LHCN-M2 (cell line): ENCODE measurements around the gene DPP9. TPM values are rescaled to one million over a fixed set of nuclear protein-coding genes. Genes with fewer than 3 reads are reported as not detected.

ENCODE experiments used
- DNase-seq: peaks from one replicate; pipeline ENCODE4 v3.0.0-alpha.2; 2012; ENCODE audit warnings: low read depth
- total RNA-seq: library from RNA; depleted of rRNA; stranded (reverse); fragments of >200 nt; gene quantifications from 2 replicates; pipeline ENCODE4 v1.2.3, GENCODE V29; 2014

The DPP9 gene
- total RNA-seq, 1 experiment from 2014 or later: 109 TPM

DNA sequence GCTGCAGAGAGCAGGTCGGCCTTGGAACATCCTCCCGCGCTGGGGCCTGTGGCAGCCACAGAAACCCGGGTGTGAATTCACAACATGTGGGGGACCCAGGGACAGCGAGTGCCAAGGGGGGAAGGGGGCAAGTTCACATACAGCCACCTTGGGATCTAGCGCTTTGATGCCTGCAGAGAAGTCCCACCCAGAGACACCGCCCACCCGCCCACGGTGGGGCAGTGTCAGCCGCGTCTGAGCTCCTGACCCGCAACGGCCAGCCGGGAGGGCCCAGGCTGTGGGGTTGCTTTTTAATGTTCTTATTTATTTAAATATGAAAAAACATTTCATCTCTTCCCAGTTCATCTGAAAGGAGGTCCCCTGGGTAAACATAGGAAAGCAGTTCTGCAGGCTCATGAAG is 66.4 kb downstream of the DPP9 start:
- no peak for DNase-seq

GRCh38 chr19:4656102-4656501 is 67.5 kb downstream of the DPP9 start:
- no peak for DNase-seq

- no peak for DNase-seq
Measured at GRCh38 chr19:4654437-4655361, 68.9 kb downstream of the DPP9 start.

GRCh38 chr19:4653793-4654436 is 69.7 kb downstream of the DPP9 start:
- no peak for DNase-seq

- DNase-seq: no peak
Measured at GRCh38 chr19:4652075-4652474, 71.6 kb downstream of the DPP9 start.

- no peak for DNase-seq
Measured at GRCh38 chr19:4650159-4650558, 73.5 kb downstream of the DPP9 start.

DNA sequence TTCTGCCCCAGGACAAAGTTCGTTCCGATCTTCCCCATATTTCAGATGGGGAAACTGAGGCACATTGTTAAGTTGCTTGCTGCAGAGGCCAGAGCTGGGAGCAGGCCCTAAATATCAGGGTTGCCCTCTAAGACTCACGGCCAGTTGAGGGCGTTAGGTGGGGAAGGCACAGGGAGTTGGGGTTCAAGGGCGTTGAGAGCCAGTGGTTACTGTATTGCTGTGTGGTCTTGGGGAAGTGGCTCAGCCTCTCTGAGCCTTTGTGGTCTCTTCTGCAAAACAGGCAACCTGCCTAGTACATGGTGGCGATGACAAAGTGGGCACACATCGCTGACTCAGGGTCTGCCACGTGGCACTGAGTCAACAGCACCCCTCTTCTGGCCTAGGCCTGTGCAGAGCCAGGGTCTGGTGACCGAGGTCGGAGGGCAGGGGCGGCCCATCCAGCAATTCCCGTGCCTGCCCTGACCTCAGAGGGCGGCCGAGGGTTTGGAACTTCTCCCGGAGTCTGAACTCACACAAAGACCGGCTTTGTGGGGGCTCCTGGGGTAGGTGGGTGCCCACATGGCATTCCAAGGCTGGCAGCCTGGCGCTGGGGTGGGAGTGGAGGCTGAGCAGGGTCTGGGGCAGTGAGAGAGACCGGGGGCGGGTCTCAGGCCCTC is 74.1 kb downstream of the DPP9 start:
- DNase-seq: no peak

DNA sequence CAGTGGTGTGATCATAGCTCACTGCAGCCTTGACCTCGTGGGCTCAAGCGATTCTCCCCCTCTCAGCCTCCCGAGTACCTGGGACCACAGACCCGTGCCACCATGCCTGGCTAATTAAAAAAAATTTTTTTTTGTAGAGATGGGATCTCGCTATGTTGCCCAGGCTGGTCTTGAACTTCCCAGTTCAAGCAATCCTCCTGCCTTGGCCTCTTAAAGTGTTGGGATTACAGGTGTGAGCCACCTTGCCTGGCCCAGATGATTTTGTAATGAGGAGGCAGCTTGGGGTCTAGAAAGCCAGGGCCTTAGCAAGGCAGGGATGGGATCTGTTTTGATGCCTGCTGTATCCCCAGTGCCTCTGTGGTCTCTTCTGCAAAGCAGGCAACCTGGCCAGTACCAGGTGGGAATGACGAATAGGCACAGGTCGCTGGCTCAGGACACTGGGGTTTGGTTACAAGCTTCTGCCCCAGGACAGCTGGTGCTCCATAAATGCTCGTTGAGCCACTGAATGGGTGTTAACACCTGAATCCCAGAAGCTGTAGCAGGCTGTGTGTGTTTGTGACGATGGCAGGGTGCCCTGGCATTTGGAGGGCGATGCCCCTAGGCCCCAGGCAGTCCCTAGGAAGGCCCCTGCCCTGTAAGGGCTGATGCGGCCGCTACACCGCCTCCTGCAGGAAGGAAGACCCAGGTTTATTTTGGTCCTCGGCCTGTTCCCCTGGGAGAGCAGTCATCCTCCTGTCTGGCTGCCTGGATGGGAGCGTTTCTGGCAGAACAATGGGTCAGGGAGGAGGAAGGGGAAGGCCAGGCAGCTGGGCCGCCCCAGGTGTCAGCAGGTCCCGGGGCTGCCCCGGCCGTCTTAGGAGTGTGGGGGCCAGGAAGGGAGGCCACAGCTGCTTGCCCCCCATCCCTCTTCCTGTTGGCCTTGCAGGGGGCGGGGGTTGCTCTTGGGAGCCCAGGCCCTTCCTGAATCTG is 75.7 kb downstream of the DPP9 start:
- DNase-seq: peak; percentile 23

DNA sequence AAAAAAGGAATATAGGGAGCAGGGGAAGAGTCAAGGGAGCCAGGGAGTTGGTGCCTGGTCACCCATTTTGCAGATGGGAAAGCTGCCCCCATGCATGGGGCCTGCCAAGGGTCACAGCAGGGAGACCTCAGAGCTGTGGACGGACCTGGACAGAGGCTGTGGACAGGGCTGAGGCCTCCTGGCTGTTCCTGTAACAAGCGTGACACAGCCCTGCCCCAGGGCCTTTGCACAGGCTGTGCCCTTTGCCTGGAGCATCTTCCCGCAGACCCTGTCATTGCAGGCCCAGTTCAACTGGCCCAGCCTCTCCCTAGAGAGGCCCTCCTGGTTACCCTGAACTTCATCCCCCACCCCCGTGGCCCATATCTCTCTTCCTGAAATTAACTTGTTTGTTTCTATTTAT is 77.9 kb downstream of the DPP9 start:
- no peak for DNase-seq

DNA sequence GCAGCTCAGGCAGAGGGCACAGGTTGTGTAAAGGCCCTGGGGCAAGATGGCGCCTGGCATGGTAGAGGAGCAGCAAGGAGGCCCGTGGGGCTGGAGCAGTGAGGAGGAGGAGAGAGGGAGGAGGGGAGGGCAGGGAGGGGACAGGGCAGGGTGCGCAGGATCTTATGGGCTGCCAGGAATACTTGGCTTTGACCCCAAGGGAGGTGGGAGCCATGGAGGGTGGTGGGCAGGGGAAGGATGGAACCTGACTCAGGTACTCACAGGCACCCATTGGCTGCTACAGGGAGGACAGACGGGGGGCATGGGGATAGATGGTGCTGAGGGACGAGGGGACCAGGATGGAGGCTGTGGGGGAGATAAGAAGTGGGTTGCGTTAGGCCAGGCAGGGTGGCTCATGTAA is 81.0 kb downstream of the DPP9 start:
- DNase-seq: no peak

DNA sequence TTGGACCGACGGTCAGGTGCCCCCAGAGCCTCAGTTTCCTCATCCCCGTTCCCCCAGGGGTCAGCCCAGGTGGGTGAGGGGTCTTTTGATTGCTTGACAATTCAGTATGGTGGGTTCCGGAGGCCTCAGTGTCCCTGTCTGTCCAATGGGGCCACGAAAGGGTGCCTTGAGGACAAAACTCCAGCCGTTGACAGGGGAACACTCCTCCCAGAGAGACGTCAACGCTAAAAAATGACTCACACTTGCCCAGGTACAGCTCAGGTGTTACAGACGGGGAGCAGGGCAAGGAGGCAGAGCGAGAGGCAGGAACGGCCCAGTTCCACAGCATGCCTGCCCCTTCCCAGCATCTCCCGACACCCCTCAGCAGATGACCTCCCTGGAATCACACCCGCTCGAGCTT is 82.5 kb downstream of the DPP9 start:
- no peak for DNase-seq

DNA sequence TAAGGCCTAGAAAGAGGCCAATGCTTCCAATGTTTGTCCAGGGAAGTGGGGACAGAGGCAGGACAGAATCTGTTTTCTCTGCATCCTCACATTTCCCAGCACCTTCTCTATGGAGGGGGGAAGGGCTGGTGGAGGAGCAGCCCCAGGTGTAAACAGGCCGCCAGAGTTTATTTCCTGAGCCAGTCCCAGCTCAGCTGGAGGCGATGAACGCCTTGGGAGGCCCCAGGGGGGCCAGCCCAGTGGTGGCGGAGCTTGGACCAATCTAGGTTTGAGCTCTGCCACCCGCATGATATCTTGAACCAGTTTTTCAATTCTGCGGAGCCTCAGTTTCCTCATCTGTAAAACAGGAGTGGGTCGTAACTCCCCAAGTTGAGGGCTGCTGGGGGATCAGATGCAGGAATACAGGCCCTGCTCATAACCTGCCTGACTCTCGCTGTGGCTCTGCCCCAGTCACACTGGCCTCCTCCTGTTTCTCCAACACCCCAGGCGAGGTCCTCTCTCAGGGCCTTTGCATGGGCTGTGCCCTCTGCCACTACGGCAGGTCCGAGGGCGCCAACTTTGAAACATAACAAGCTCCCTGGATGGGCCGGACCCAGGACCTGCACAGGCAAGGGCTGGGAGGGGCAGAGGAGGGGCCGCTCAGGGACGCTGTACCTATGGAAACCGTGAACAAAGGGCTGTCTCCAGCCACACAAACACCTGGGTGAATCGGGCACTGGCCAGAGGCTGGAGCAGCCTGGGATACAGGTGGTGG is 83.2 kb downstream of the DPP9 start:
- no peak for DNase-seq

GRCh38 chr19:4639531-4640246 is 84.0 kb downstream of the DPP9 start:
- DNase-seq: no peak

- DNase-seq: peak; percentile 94
Measured at GRCh38 chr19:4638828-4639530, 84.7 kb downstream of the DPP9 start, which contains the start of gene TNFAIP8L1. TSS of gene TNFAIP8L1 (plus strand) at chr19:4639516. CDS start at chr19:4651870, 12,354 bp downstream.

GRCh38 chr19:4638317-4638716 is 85.3 kb downstream of the DPP9 start:
- DNase-seq: no peak

DNA sequence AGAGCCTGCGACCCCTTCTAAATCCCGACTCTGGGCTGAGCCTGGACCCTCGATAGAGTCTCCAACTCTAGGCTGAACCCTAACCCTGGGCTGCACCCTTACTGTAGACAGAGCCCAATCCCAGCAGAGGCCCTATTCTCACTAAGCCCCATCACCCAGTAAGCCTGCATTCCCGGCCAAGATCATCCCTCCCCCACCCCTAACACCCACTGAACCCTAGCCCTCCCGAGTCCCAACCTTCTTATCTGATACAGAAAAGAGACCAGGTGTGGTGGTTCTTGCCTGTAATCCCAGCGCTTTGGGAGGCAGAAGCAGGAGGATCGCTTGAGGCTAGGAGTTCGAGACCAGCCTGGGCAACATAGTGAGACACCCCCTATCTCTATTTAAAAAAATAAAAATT is 86.9 kb downstream of the DPP9 start:
- no peak for DNase-seq

DNA sequence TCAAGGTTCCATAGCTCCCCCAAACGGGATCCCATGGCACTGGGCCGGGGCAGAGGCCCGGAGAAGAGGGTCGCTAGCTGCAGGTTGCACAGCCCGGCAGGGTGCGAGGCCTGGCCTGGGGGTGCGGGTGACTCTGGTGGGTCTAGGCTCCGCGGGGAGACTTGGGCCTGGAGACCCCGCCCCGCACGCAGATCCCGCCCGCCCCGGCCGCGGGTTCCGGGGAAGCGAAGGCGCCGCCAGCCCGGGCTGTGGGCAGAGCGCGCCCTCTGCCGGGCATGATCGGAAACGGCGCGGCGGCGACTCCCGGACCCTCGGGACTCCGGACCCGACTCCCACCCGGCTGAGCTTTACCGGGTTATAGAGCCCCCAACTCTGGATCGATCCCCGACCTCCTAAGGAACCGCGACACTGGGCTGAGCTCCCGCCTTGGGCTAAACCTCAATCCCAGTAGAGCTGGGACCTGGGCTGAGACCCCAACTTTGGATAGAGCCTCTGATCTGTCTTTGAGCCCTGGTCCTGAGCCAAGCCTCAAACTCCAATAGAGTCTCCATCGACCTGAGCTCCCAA is 87.4 kb downstream of the DPP9 start:
- DNase-seq: peak; percentile 58

- DNase-seq: no peak
Measured at GRCh38 chr19:4635754-4636116, 87.9 kb downstream of the DPP9 start.
